ENCODE data around the gene KRTAP2-2. TPM values are rescaled to one million over a fixed set of nuclear protein-coding genes. Genes with fewer than 3 reads are reported as not detected.
"Not testable (repeated sequence)": the region's sequence is repeated elsewhere in the genome, so short reads cannot be mapped to it uniquely, and the experiment has no call there.

The KRTAP2-2 gene
- total RNA-seq = not detected in 2 replicates
- long read RNA-seq = 0 reads

- H3K4me1 Mint-ChIP-seq (ENCODE audit: low read depth); H3K4me3 Mint-ChIP-seq (ENCODE audit: low read depth); H3K27ac Mint-ChIP-seq; H3K36me3 Mint-ChIP-seq (ENCODE audit: insufficient read depth); DNase-seq (ENCODE audit: low spot score, unreplicated experiment); H3K27me3 Mint-ChIP-seq: not testable (repeated sequence)
- peaks cover 17% of the 10 kb centered on the region for H3K9me3 Mint-ChIP-seq (ENCODE audit: low read depth)
Observed at GRCh38 chr17:41055130-41055529, at the start of gene KRTAP2-2. Gene KRTAP2-2 (minus strand): TSS chr17:41055230. CDS start chr17:41055211, 19 bp downstream.

GRCh38 chr17:41104386-41105038 is 49.5 kb upstream of the KRTAP2-2 start:
- not testable (repeated sequence) for H3K36me3 Mint-ChIP-seq (ENCODE audit: insufficient read depth); DNase-seq (ENCODE audit: low spot score, unreplicated experiment); H3K9me3 Mint-ChIP-seq (ENCODE audit: low read depth); H3K27me3 Mint-ChIP-seq; H3K27ac Mint-ChIP-seq; H3K4me3 Mint-ChIP-seq (ENCODE audit: low read depth); H3K4me1 Mint-ChIP-seq (ENCODE audit: low read depth)

- Mint-ChIP-seq H3K27me3 (peaks cover 8% of the 10 kb centered on the region), H3K9me3 (ENCODE audit: low read depth) (peaks cover 4% of the 10 kb centered on the region), H3K4me1 (ENCODE audit: low read depth) (peaks cover 6% of the 10 kb centered on the region), H3K4me3 (ENCODE audit: low read depth) (no peak overlapping the region), H3K36me3 (ENCODE audit: insufficient read depth) (no peaks in the 10 kb centered on the region), H3K27ac (no peak overlapping the region)
- no peak for DNase-seq (ENCODE audit: low spot score, unreplicated experiment)
- no peak for TF ChIP-seq CTCF (IDR thresholded peaks at IDR 0.05; ENCODE audit: unreplicated experiment)
Observed at GRCh38 chr17:41103896-41104295, 48.9 kb upstream of the KRTAP2-2 start.

- TF ChIP-seq CTCF (IDR thresholded peaks at IDR 0.05; ENCODE audit: unreplicated experiment) = no peak
- H3K36me3 Mint-ChIP-seq (ENCODE audit: insufficient read depth) = no peaks in the 10 kb centered on the region
- H3K27ac Mint-ChIP-seq = no peak within 1 kb of the TSS
- H3K4me1 Mint-ChIP-seq (ENCODE audit: low read depth) = peaks cover 1% of the 10 kb centered on the region
- H3K4me3 Mint-ChIP-seq (ENCODE audit: low read depth) = no peak within 1 kb of the TSS
- no peaks in the 10 kb centered on the region for H3K9me3 Mint-ChIP-seq (ENCODE audit: low read depth)
- peaks cover 13% of the 10 kb centered on the region for H3K27me3 Mint-ChIP-seq
- no peak for DNase-seq (ENCODE audit: low spot score, unreplicated experiment)
Observed at GRCh38 chr17:41101586-41102259, 46.7 kb upstream of the KRTAP2-2 start, which contains the start of gene KRTAP4-16. Gene KRTAP4-16 (minus strand): TSS chr17:41102209. CDS start chr17:41102209, 0 bp downstream.

GRCh38 chr17:41099682-41100480 is 44.9 kb upstream of the KRTAP2-2 start:
- H3K27ac Mint-ChIP-seq; H3K27me3 Mint-ChIP-seq; H3K36me3 Mint-ChIP-seq (ENCODE audit: insufficient read depth); H3K4me3 Mint-ChIP-seq (ENCODE audit: low read depth); DNase-seq (ENCODE audit: low spot score, unreplicated experiment); H3K9me3 Mint-ChIP-seq (ENCODE audit: low read depth): not testable (repeated sequence)
- H3K4me1 Mint-ChIP-seq (ENCODE audit: low read depth) = peaks cover 14% of the 10 kb centered on the region

- Mint-ChIP-seq H3K27ac (no peak overlapping the region), H3K4me1 (ENCODE audit: low read depth) (peaks cover 19% of the 10 kb centered on the region), H3K27me3 (peaks cover 8% of the 10 kb centered on the region), H3K9me3 (ENCODE audit: low read depth) (no peaks in the 10 kb centered on the region), H3K36me3 (ENCODE audit: insufficient read depth) (no peaks in the 10 kb centered on the region), H3K4me3 (ENCODE audit: low read depth) (no peak overlapping the region)
- no peak for TF ChIP-seq CTCF (IDR thresholded peaks at IDR 0.05; ENCODE audit: unreplicated experiment)
- DNase-seq (ENCODE audit: low spot score, unreplicated experiment) = no peak
Observed at GRCh38 chr17:41098481-41098880, 43.5 kb upstream of the KRTAP2-2 start.
